HG03060 (cell line): ENCODE data around the gene TBC1D16.

Experiments used
- ATAC-seq: cut with Tn5 transposase; IDR thresholded peaks from one replicate; pipeline ENCODE4 v1.9.1; 2021; ENCODE audit warnings: low read depth, moderate number of reproducible peaks; ENCODE audit not compliant: unreplicated experiment

The TBC1D16 gene

GRCh38 chr17:79919862-79920720 is 115.6 kb downstream of the TBC1D16 start:
- ATAC-seq: no peak

GRCh38 chr17:79919164-79919585 is 116.5 kb downstream of the TBC1D16 start:
- ATAC-seq: no peak

DNA sequence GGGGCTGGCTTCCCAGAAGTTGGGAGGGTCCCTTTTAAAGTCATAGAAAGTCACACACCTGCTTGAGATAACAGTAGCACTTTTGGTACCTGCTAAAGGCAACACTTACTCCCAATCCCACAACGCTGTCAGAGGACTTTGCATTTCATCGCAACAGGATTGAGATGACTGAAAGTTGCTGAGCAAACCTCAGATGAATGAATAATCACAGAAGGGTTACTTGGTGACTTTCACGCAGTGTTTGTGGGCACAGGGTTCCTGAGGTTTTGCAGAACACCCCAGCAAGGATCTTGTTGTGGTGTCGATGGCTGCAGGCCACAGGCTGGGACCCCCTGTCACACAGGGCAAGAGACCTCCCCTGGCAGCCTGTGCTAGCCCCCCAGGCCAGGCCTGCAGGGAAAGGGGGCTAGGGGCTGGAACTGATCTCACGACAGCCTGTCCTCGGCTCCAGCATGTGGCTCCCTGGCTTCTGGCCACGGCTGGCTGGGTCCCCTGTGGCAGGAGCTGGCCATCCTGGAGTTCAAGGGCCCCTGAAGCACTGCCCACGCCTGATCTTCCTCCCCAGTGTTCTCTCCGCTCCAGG is 117.0 kb downstream of the TBC1D16 start:
- ATAC-seq: no peak

GRCh38 chr17:79917902-79918484 is 117.7 kb downstream of the TBC1D16 start:
- ATAC-seq: no peak

DNA sequence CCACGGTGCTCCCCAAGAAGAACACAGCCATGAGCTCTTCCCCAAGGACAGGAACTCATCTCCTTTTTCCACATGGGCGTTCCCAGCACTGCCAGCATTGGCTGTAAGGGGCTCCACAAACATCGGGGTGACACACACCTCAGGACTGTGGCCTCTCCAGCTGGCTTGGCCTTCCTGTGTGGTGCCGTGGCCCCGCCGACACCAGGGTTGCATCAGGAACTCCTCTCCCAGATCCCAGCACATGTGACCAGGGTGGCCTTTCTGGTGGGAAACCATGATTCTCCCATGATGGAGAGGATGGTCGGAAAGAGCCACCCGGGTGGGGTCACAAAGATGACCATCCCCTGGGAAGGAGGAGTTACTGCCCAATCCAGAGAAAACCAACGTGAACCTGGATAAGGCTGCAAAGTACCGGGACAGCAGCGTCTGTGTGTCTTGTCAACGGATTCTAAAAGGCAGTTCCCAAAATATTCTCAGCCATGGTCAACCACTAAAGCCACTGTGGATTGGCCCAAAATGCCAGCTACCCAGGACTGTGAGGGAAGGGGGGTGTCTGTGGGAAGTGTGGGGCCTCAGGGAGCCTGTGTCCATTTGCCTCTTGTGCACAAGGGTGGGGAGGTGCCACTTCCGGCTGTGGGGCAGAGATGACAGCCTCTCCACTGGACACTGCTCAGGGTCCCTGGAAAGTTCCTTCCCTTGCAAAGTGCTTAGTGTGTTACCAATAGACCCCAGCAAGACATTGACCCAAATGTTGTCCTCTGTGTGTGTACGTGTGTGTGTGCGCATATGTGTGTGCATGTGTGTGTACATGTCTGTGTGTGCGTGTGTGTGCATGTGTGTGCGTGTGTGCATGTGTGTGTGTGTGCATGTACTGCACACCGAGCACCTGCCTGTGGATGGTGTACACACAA is 118.4 kb downstream of the TBC1D16 start:
- no peak for ATAC-seq

- no peak for ATAC-seq
Measured at GRCh38 chr17:79916506-79916905, 119.2 kb downstream of the TBC1D16 start.

- no peak for ATAC-seq
Measured at GRCh38 chr17:79915850-79916430, 119.7 kb downstream of the TBC1D16 start.

DNA sequence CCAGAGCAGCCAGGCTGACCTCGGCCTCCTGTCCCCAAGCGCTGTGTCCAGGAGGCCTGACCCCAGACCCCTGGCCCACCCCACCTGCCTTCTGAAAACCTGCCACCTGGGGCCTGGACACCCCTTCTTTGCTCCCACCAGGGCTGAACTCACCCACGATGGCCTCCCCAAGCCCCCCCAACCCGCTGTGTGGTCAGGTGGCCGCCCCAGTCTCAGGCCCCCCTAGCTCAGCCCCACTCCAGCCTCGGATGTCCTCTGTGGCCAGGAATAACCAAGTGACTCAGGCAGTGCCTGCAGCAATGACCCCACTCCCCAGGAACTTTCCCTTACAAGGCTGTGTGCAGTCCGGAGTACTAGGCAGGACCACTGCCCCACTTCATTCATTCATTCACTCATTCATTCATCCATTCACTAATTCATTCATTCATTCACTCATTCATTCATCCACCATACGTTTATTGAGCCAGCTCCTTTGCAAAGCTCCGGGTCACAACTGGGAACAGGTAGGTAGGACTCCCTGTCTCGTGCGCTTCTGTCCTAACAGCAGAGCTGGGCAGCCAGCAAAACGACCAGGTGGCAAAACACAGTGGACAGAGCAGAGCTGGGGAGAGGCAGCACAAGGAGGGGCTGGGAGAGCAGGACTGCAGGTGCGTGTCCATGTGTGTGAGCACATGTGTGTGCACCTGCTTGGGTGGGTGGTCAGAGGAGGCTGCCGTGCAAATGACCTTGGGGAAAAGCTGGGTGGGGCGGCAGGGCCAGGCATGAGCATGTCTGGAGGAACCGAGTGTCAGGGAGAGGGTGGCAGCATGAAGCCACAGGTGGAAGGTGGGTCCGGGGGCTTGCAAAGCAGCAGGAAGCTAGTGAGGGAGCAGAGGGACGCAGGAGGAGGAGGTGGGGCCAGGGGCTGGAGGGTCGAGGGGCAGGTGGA is 120.6 kb downstream of the TBC1D16 start:
- no peak for ATAC-seq

DNA sequence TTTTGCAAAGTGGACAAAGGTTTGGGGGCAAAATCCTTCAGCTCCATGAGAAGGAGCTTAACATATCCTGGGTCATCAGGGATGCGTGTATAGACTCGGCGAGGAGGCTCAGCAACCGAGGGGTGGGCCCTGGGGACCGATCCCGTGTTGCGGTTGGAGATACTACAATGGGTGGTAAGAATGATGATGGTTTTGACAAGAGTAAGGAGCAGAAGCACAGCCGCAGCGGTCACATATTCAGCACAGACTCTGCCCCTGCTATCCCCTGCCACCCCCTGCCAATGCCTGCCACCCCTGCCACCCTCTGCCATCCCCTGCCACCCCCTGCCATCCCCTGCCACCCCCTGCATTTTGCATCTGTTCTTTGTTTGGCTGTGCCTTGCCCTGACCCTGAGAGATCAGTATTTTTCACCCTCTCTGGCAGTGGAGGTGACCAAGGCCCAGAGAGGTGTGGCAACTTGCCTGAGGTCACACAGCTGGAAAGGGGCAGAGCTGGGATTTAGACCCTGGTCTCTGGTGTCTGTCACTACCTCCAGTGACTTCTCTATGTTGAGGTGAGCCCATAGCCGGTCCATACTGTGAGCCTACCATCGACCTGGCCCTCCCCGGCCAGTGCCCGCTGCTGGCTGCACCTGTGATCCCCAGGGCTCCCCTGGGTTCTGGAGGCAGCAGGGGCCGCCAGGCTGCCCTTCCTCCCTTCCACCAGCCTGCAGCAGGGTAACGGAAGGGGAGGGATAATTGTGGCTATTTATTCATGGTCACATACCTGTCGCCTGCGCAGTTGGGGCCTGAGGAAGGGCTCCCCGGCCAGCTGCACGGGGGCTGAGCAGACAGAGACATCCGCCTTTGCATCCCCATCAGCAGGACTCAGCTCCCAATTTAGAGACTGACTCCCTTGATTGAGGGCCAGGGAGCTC is 121.5 kb downstream of the TBC1D16 start:
- no peak for ATAC-seq

GRCh38 chr17:79913451-79913850 is 122.2 kb downstream of the TBC1D16 start:
- no peak for ATAC-seq

GRCh38 chr17:79912552-79913330 is 122.9 kb downstream of the TBC1D16 start:
- ATAC-seq: no peak

GRCh38 chr17:79911430-79912399 is 124.0 kb downstream of the TBC1D16 start:
- no peak for ATAC-seq

DNA sequence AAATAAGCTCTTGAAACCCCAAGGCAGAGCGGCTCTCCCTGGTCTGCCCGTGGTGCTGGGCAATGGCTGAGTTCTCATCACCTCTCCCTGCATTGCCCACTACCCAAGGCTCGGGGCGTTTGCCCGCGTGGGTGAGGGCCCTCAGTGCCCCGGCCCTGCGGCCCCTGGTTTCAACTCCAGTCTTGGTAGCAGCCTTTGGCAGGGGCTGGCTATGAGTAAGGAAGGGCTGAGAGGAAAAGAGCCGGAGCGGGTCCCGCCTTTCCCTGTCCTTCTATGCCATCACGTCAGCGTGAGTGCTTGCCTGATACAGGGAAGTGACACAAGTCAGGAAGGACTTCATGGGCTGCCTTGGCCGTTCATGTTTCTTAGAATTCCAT is 124.7 kb downstream of the TBC1D16 start:
- no peak for ATAC-seq

DNA sequence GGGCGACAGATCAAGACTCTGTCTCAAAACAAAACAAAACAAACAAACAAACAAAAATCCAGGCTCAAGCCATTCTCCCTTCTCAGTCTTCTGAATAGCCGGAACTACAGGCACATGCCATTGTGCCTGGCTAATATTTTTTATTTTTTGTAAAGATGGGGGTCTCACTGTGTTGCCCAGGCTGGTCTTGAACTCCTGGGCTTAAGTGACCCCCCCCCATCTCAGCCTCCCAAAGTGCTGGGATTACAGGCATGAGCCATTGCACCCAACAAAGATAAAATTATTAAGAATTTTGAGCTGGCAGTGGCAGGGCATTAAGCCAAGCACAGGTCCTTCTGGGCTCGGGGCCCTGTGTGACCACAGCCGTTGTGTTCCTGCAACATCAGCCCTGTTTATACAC is 126.6 kb downstream of the TBC1D16 start:
- no peak for ATAC-seq

- ATAC-seq: no peak
Measured at GRCh38 chr17:79907850-79908249, 127.8 kb downstream of the TBC1D16 start.

DNA sequence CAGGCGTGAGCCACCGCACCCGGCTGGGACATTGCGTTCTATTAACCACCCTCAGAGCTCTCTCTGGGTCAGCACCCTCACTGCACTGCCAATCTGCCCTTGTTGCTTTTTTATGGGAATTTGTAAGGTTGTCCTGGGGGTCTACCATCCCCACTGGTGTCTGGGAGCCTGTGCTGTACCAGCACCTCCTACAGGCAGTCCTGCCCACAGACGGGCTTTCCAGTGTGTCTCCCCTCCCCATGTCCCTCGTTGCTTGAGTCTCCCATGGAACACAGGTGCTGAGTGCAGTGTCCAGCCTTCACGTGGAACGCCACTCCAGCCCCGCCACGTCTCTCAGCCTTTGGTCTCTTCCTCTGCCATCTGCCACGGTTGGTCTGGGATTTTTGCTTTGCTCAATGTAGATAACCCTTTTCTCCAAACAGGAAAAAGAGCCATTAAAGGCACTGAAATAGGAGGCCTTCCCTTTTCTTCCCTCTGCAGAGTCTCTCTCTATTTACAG is 128.4 kb downstream of the TBC1D16 start:
- no peak for ATAC-seq
